MM.1S (cell line): ENCODE results near the gene KRT76.

Experiments
- DNase-seq: peaks from one replicate; pipeline ENCODE4 v3.0.0-alpha.2; 2015
- H2AFZ ChIP-seq: fragments of 300-600 bp; sonication (generic); 2 replicates; pipeline ENCODE4 v1.6.0; 2016; ENCODE audit warnings: antibody characterized with exemption, low read length
- H3F3A ChIP-seq: fragments of 300-600 bp; sonication (generic); 2 replicates; pipeline ENCODE4 v1.6.1; 2016; ENCODE audit warnings: mild to moderate bottlenecking, antibody characterized with exemption, low read length, moderate library complexity, mixed read lengths; ENCODE audit not compliant: insufficient read depth
- H3K27ac ChIP-seq: fragments of 300-600 bp; sonication (generic); 2 replicates; pipeline ENCODE4 v1.5.1; 2016; ENCODE audit warnings: mild to moderate bottlenecking, low read length
- H3K27me3 ChIP-seq: fragments of 300-600 bp; sonication (generic); replicated peaks from 2 replicates; pipeline ENCODE4 v1.6.0; 2016; ENCODE audit warnings: low read length; ENCODE audit not compliant: insufficient read depth
- H3K36me3 ChIP-seq: fragments of 300-600 bp; sonication (generic); replicated peaks from 2 replicates; pipeline ENCODE4 v1.6.1; 2016; ENCODE audit warnings: mild to moderate bottlenecking, low read length, mixed read lengths; ENCODE audit not compliant: insufficient read depth
- H3K4me1 ChIP-seq: fragments of 300-600 bp; sonication (generic); 2 replicates; pipeline ENCODE4 v1.6.1; 2016; ENCODE audit warnings: low read length, mixed read lengths
- H3K4me2 ChIP-seq: fragments of 300-600 bp; sonication (generic); 2 replicates; pipeline ENCODE4 v1.6.0; 2016; ENCODE audit warnings: low read depth, low read length
- H3K4me3 ChIP-seq: fragments of 300-600 bp; sonication (generic); 2 replicates; pipeline ENCODE4 v1.5.1; 2016; ENCODE audit warnings: low read length, mixed read lengths
- H3K79me2 ChIP-seq: fragments of 300-600 bp; sonication (generic); 2 replicates; pipeline ENCODE4 v1.6.1; 2016; ENCODE audit warnings: mixed run types, low read length, mixed read lengths
- H3K9ac ChIP-seq: fragments of 300-600 bp; sonication (generic); 2 replicates; pipeline ENCODE4 v1.6.1; 2016; ENCODE audit warnings: low read length, mixed read lengths
- H3K9me2 ChIP-seq: fragments of 300-600 bp; sonication (generic); replicated peaks from 2 replicates; pipeline ENCODE4 v1.6.1; 2016; ENCODE audit warnings: mild to moderate bottlenecking, low read length, mixed read lengths; ENCODE audit not compliant: insufficient read depth
- H3K9me3 ChIP-seq: fragments of 300-600 bp; sonication (generic); replicated peaks from 2 replicates; pipeline ENCODE4 v1.6.1; 2016; ENCODE audit warnings: mild to moderate bottlenecking, low read length, mixed read lengths; ENCODE audit not compliant: insufficient read depth
- H4K20me1 ChIP-seq: fragments of 300-600 bp; sonication (generic); 2 replicates; pipeline ENCODE4 v1.6.1; 2016; ENCODE audit warnings: mild to moderate bottlenecking, low read length, moderate library complexity, mixed read lengths; ENCODE audit not compliant: insufficient read depth
- CTCF ChIP-seq: fragments of 300-600 bp; sonication (generic); IDR thresholded peaks from 2 replicates; pipeline ENCODE4 v1.5.1; 2016; ENCODE audit warnings: antibody characterized with exemption, low read length, mixed read lengths
- EZH2 ChIP-seq: fragments of 300-600 bp; sonication (generic); optimal IDR thresholded peaks from 2 replicates; pipeline ENCODE3; 2017; ENCODE audit warnings: low read depth, mild to moderate bottlenecking, antibody characterized with exemption, low read length, mixed read lengths
- EZH2phosphoT487 ChIP-seq: fragments of 300-600 bp; sonication (generic); IDR thresholded peaks from 2 replicates; pipeline ENCODE4 v1.6.1; 2018; ENCODE audit warnings: antibody characterized with exemption, low read length

Gene KRT76

GRCh38 chr12:52790427-52791270, 13.5 kb upstream of the KRT76 start:
- Histone ChIP-seq H3K79me2 (no peaks in the 10 kb centered on the region), H3K4me1 (no peaks in the 10 kb centered on the region), H3K4me2 (no peak overlapping the region), H3K4me3 (no peak overlapping the region), H3K9ac (no peak overlapping the region), H3F3A (no peaks in the 10 kb centered on the region), H3K9me3 (no peaks in the 10 kb centered on the region), H3K36me3 (no peaks in the 10 kb centered on the region), H3K27ac (no peak overlapping the region), H3K27me3 (peaks cover 67% of the 10 kb centered on the region), H4K20me1 (no peaks in the 10 kb centered on the region), H3K9me2 (no peaks in the 10 kb centered on the region), H2AFZ (no peak overlapping the region)
- TF ChIP-seq EZH2 (no peak), EZH2phosphoT487 (no peak), CTCF (no peak)
- DNase-seq = no peak

- Histone ChIP-seq H3K27ac (no peak overlapping the region), H3F3A (no peaks in the 10 kb centered on the region), H3K79me2 (no peaks in the 10 kb centered on the region), H3K4me3 (no peak overlapping the region), H3K36me3 (no peaks in the 10 kb centered on the region), H3K9me2 (no peaks in the 10 kb centered on the region), H3K4me1 (no peaks in the 10 kb centered on the region), H3K9ac (no peak overlapping the region), H3K4me2 (no peak overlapping the region), H2AFZ (no peak overlapping the region), H3K9me3 (no peaks in the 10 kb centered on the region), H4K20me1 (no peaks in the 10 kb centered on the region), H3K27me3 (peaks cover 73% of the 10 kb centered on the region)
- TF ChIP-seq EZH2 = no peak
- TF ChIP-seq EZH2phosphoT487 = no peak
- no peak for TF ChIP-seq CTCF
- no peak for DNase-seq
These were observed 12.7 kb upstream of the KRT76 start for GRCh38 chr12:52789637-52790426.

- H3K9me3 ChIP-seq = no peaks in the 10 kb centered on the region
- no peak overlapping the region for H2AFZ ChIP-seq
- peaks cover 70% of the 10 kb centered on the region for H3K27me3 ChIP-seq
- no peak for DNase-seq
- H3K4me1 ChIP-seq = no peaks in the 10 kb centered on the region
- no peak for TF ChIP-seq CTCF
- no peak for TF ChIP-seq EZH2
- no peak for TF ChIP-seq EZH2phosphoT487
- H3F3A ChIP-seq = no peaks in the 10 kb centered on the region
- H3K4me2 ChIP-seq = no peak overlapping the region
- H3K9me2 ChIP-seq = no peaks in the 10 kb centered on the region
- H3K9ac ChIP-seq = no peak overlapping the region
- no peak overlapping the region for H3K4me3 ChIP-seq
- H3K36me3 ChIP-seq = no peaks in the 10 kb centered on the region
- H3K27ac ChIP-seq = no peak overlapping the region
- H3K79me2 ChIP-seq = no peaks in the 10 kb centered on the region
- H4K20me1 ChIP-seq = no peaks in the 10 kb centered on the region
These were observed 11.9 kb upstream of the KRT76 start for GRCh38 chr12:52788876-52789636.
